Measurements from ENCODE around the gene NOTCH2.

NOTCH2 gene

GRCh38 chr1:119937198-119937597 lies 132.3 kb downstream of the NOTCH2 start:
- Histone ChIP-seq H3K36me3 (ENCODE audit: insufficient read depth, low read length) (peaks cover 69% of the 10 kb centered on the region), H3K9me3 (ENCODE audit: low read length) (peaks cover 5% of the 10 kb centered on the region), H3K4me3 (ENCODE audit: low read length) (no peak overlapping the region)

GRCh38 chr1:119935915-119936314 lies 133.5 kb downstream of the NOTCH2 start:
- Histone ChIP-seq H3K9me3 (ENCODE audit: low read length) (peaks cover 5% of the 10 kb centered on the region), H3K27me3 (ENCODE audit: insufficient read depth, low read length) (no peaks in the 10 kb centered on the region), H3K4me3 (ENCODE audit: low read length) (no peak overlapping the region), H3K4me1 (ENCODE audit: insufficient read depth, low read length) (no peaks in the 10 kb centered on the region), H2AFZ (ENCODE audit: low read depth, low read length) (no peak overlapping the region), H3K36me3 (ENCODE audit: insufficient read depth, low read length) (peaks cover 64% of the 10 kb centered on the region)

More at GRCh38 chr1:119937198-119937597, 132.3 kb downstream of the NOTCH2 start:
- Histone ChIP-seq H2AFZ (ENCODE audit: low read depth, low read length) (no peak overlapping the region), H3K4me1 (ENCODE audit: insufficient read depth, low read length) (no peaks in the 10 kb centered on the region), H3K27me3 (ENCODE audit: insufficient read depth, low read length) (no peaks in the 10 kb centered on the region)

- no peak overlapping the region for H3K4me3 ChIP-seq (ENCODE audit: low read length)
- H3K36me3 ChIP-seq (ENCODE audit: insufficient read depth, low read length) = peaks cover 60% of the 10 kb centered on the region
- no peaks in the 10 kb centered on the region for H3K27me3 ChIP-seq (ENCODE audit: insufficient read depth, low read length)
- H3K9me3 ChIP-seq (ENCODE audit: low read length) = peaks cover 5% of the 10 kb centered on the region
- no peaks in the 10 kb centered on the region for H3K4me1 ChIP-seq (ENCODE audit: insufficient read depth, low read length)
- H2AFZ ChIP-seq (ENCODE audit: low read depth, low read length) = no peak overlapping the region
These were observed 134.1 kb downstream of the NOTCH2 start for GRCh38 chr1:119935373-119935772.

GRCh38 chr1:119933397-119933796 lies 136.1 kb downstream of the NOTCH2 start:
- Histone ChIP-seq H2AFZ (ENCODE audit: low read depth, low read length) (no peak overlapping the region), H3K36me3 (ENCODE audit: insufficient read depth, low read length) (peaks cover 54% of the 10 kb centered on the region), H3K4me1 (ENCODE audit: insufficient read depth, low read length) (no peaks in the 10 kb centered on the region)

GRCh38 chr1:119929643-119930315 lies 139.7 kb downstream of the NOTCH2 start:
- H3K27me3 ChIP-seq (ENCODE audit: insufficient read depth, low read length) = no peaks in the 10 kb centered on the region
- peaks cover 5% of the 10 kb centered on the region for H3K9me3 ChIP-seq (ENCODE audit: low read length)
- H2AFZ ChIP-seq (ENCODE audit: low read depth, low read length) = no peak overlapping the region
- H3K4me3 ChIP-seq (ENCODE audit: low read length) = no peak overlapping the region
- H3K4me1 ChIP-seq (ENCODE audit: insufficient read depth, low read length) = no peaks in the 10 kb centered on the region
- peaks cover 55% of the 10 kb centered on the region for H3K36me3 ChIP-seq (ENCODE audit: insufficient read depth, low read length)

More at GRCh38 chr1:119933397-119933796, 136.1 kb downstream of the NOTCH2 start:
- Histone ChIP-seq H3K4me3 (ENCODE audit: low read length) (no peak overlapping the region), H3K9me3 (ENCODE audit: low read length) (peaks cover 5% of the 10 kb centered on the region), H3K27me3 (ENCODE audit: insufficient read depth, low read length) (no peaks in the 10 kb centered on the region)

- Histone ChIP-seq H3K4me1 (ENCODE audit: insufficient read depth, low read length) (no peaks in the 10 kb centered on the region), H3K27me3 (ENCODE audit: insufficient read depth, low read length) (no peaks in the 10 kb centered on the region), H3K4me3 (ENCODE audit: low read length) (no peak overlapping the region), H2AFZ (ENCODE audit: low read depth, low read length) (no peak overlapping the region), H3K9me3 (ENCODE audit: low read length) (no peaks in the 10 kb centered on the region), H3K36me3 (ENCODE audit: insufficient read depth, low read length) (peaks cover 70% of the 10 kb centered on the region)
These were observed 142.9 kb downstream of the NOTCH2 start for GRCh38 chr1:119926553-119926952.

- Histone ChIP-seq H3K27me3 (ENCODE audit: insufficient read depth, low read length) (no peaks in the 10 kb centered on the region), H2AFZ (ENCODE audit: low read depth, low read length) (no peak overlapping the region), H3K9me3 (ENCODE audit: low read length) (no peaks in the 10 kb centered on the region), H3K36me3 (ENCODE audit: insufficient read depth, low read length) (peaks cover 83% of the 10 kb centered on the region), H3K4me3 (ENCODE audit: low read length) (no peak overlapping the region), H3K4me1 (ENCODE audit: insufficient read depth, low read length) (no peaks in the 10 kb centered on the region)
These were observed 144.2 kb downstream of the NOTCH2 start for GRCh38 chr1:119924948-119925898.

- H3K36me3 ChIP-seq (ENCODE audit: insufficient read depth, low read length) = peaks cover 95% of the 10 kb centered on the region
- H3K27me3 ChIP-seq (ENCODE audit: insufficient read depth, low read length) = no peaks in the 10 kb centered on the region
- no peak overlapping the region for H2AFZ ChIP-seq (ENCODE audit: low read depth, low read length)
- no peaks in the 10 kb centered on the region for H3K4me1 ChIP-seq (ENCODE audit: insufficient read depth, low read length)
- no peak overlapping the region for H3K4me3 ChIP-seq (ENCODE audit: low read length)
- H3K9me3 ChIP-seq (ENCODE audit: low read length) = peaks cover under 1% of the 10 kb centered on the region
These were observed 149.1 kb downstream of the NOTCH2 start for GRCh38 chr1:119920104-119920968.

GRCh38 chr1:119919241-119919640 lies 150.2 kb downstream of the NOTCH2 start:
- peaks cover 97% of the 10 kb centered on the region for H3K36me3 ChIP-seq (ENCODE audit: insufficient read depth, low read length)
- no peaks in the 10 kb centered on the region for H3K4me1 ChIP-seq (ENCODE audit: insufficient read depth, low read length)
- H3K4me3 ChIP-seq (ENCODE audit: low read length) = no peak overlapping the region

GRCh38 chr1:119918301-119918700 lies 151.2 kb downstream of the NOTCH2 start:
- Histone ChIP-seq H3K4me1 (ENCODE audit: insufficient read depth, low read length) (no peaks in the 10 kb centered on the region), H3K4me3 (ENCODE audit: low read length) (no peak overlapping the region), H2AFZ (ENCODE audit: low read depth, low read length) (no peak overlapping the region), H3K9me3 (ENCODE audit: low read length) (peaks cover 3% of the 10 kb centered on the region), H3K27me3 (ENCODE audit: insufficient read depth, low read length) (no peaks in the 10 kb centered on the region), H3K36me3 (ENCODE audit: insufficient read depth, low read length) (peaks cover 94% of the 10 kb centered on the region)

More at GRCh38 chr1:119919241-119919640, 150.2 kb downstream of the NOTCH2 start:
- Histone ChIP-seq H3K27me3 (ENCODE audit: insufficient read depth, low read length) (no peaks in the 10 kb centered on the region), H3K9me3 (ENCODE audit: low read length) (peaks cover 3% of the 10 kb centered on the region), H2AFZ (ENCODE audit: low read depth, low read length) (no peak overlapping the region)

GRCh38 chr1:119917304-119918055 lies 152.0 kb downstream of the NOTCH2 start:
- Histone ChIP-seq H3K4me1 (ENCODE audit: insufficient read depth, low read length) (no peaks in the 10 kb centered on the region), H2AFZ (ENCODE audit: low read depth, low read length) (no peak overlapping the region), H3K36me3 (ENCODE audit: insufficient read depth, low read length) (peaks cover 89% of the 10 kb centered on the region), H3K9me3 (ENCODE audit: low read length) (peaks cover 3% of the 10 kb centered on the region), H3K4me3 (ENCODE audit: low read length) (no peak overlapping the region), H3K27me3 (ENCODE audit: insufficient read depth, low read length) (no peaks in the 10 kb centered on the region)

- H3K36me3 ChIP-seq (ENCODE audit: insufficient read depth, low read length) = peaks cover 70% of the 10 kb centered on the region
- peaks cover 3% of the 10 kb centered on the region for H3K9me3 ChIP-seq (ENCODE audit: low read length)
- no peak overlapping the region for H2AFZ ChIP-seq (ENCODE audit: low read depth, low read length)
- H3K4me1 ChIP-seq (ENCODE audit: insufficient read depth, low read length) = no peaks in the 10 kb centered on the region
- no peak overlapping the region for H3K4me3 ChIP-seq (ENCODE audit: low read length)
- H3K27me3 ChIP-seq (ENCODE audit: insufficient read depth, low read length) = no peaks in the 10 kb centered on the region
These were observed 153.9 kb downstream of the NOTCH2 start for GRCh38 chr1:119915517-119915916.
